GM12878 (cell line): ENCODE data around the gene EFHD2. TPM values are rescaled to one million over a fixed set of nuclear protein-coding genes. Genes with fewer than 3 reads are reported as not detected.

Experiments used
- ATAC-seq: fragments of 200-7000 bp; cut with Tn5 transposase; 3 replicates; pipeline ENCODE4 v1.9.1; 2020; ENCODE audit warnings: mild to moderate bottlenecking, moderate library complexity
- BruUV-seq: library from RNA; stranded (reverse); fragments of 400-500 nt; replicated peaks from 2 replicates; lab custom pipeline; 2021; lab: Mats Ljungman, UMichigan
- CTCF ChIA-PET: fragments of 300-600 bp; sonication (Branson Sonifier 250); formaldehyde crosslinking; extraction: SDS; loops from one replicate; lab custom pipeline; 2021; ENCODE audit warnings: inconsistent platforms; lab: Yijun Ruan, JAX
- POLR2A ChIA-PET: fragments of 350-600 bp; formaldehyde crosslinking; extraction: SDS; loops from one replicate; lab custom pipeline; 2021; ENCODE audit warnings: inconsistent platforms; lab: Charles Lee
- RAD21 ChIA-PET: fragments of 300-600 bp; sonication (Branson Sonifier 250); formaldehyde crosslinking; loops from one replicate; lab custom pipeline; 2023; ENCODE audit warnings: antibody characterized with exemption; ENCODE audit not compliant: unreplicated experiment; lab: Charles Lee
- SMC1A ChIA-PET: fragments of 300-600 bp; sonication (Branson Sonifier 250); formaldehyde crosslinking; loops from one replicate; lab custom pipeline; 2023; ENCODE audit not compliant: unreplicated experiment, uncharacterized antibody; lab: Charles Lee
- DNase-seq: peaks from one replicate; pipeline ENCODE4 v3.0.0-alpha.2; 2011; ENCODE audit warnings: low read depth, low spot score
- FAIRE-seq: peaks from 3 replicates; lab custom pipeline; 2011; peaks lifted over from hg19 to GRCh38; lab: Jason Lieb, UNC
- H2AFZ ChIP-seq: 2 replicates; pipeline ENCODE4 v1.6.0; 2011; ENCODE audit warnings: low read depth, low read length, control low read depth; ENCODE audit not compliant: control insufficient read depth
- H3K27ac ChIP-seq: 2 replicates; pipeline ENCODE4 v1.5.1; 2011; ENCODE audit warnings: control low read depth; ENCODE audit not compliant: control insufficient read depth, insufficient read depth
- H3K27me3 ChIP-seq, 2 experiments: replicated peaks in 1 of 2; 2 replicates each; pipeline versions ENCODE4 v1.6.0 to v1.6.1; 2011; ENCODE audit warnings: low read length in 1 of 2; ENCODE audit not compliant: control insufficient read depth in 2 of 2, insufficient read depth in 2 of 2
- H3K36me3 ChIP-seq, 2 experiments: 2 replicates each; pipeline ENCODE4 v1.5.1; 2011; ENCODE audit warnings: low read length in 1 of 2; ENCODE audit not compliant: control insufficient read depth in 2 of 2, insufficient read depth in 2 of 2
- H3K4me1 ChIP-seq: 2 replicates; pipeline ENCODE4 v1.6.1; 2011; ENCODE audit warnings: mild to moderate bottlenecking, low read length, moderate library complexity, mixed read lengths; ENCODE audit not compliant: control insufficient read depth, insufficient read depth
- H3K4me2 ChIP-seq: 2 replicates; pipeline ENCODE4 v1.6.0; 2011; ENCODE audit warnings: control low read depth; ENCODE audit not compliant: control insufficient read depth, insufficient read depth
- H3K4me3 ChIP-seq: fragments of 200-600 bp; sonication (generic); 2 replicates; pipeline ENCODE4 v1.5.1; 2016
- H3K79me2 ChIP-seq: 2 replicates; pipeline ENCODE4 v1.6.0; 2011; ENCODE audit warnings: low read length; ENCODE audit not compliant: control insufficient read depth, insufficient read depth
- H3K9ac ChIP-seq: 2 replicates; pipeline ENCODE4 v1.8.0; 2011; ENCODE audit warnings: low read length, control low read depth, mixed read lengths; ENCODE audit not compliant: control insufficient read depth, insufficient read depth
- H3K9me3 ChIP-seq: replicated peaks from 3 replicates; pipeline ENCODE4 v1.5.1; 2011; ENCODE audit warnings: mild to moderate bottlenecking, low read length; ENCODE audit not compliant: control insufficient read depth, insufficient read depth
- H4K20me1 ChIP-seq: 2 replicates; pipeline ENCODE4 v1.6.0; 2011; ENCODE audit not compliant: control insufficient read depth, insufficient read depth
- DPF2 ChIP-seq: fragments of 450-650 bp; IDR thresholded peaks from 2 replicates; pipeline ENCODE4 v1.6.1; 2017; ENCODE audit warnings: mild to moderate bottlenecking
- NBN ChIP-seq: fragments of 450-650 bp; IDR thresholded peaks from 2 replicates; pipeline ENCODE4 v1.6.1; 2016
- PBX3 ChIP-seq: IDR thresholded peaks from 2 replicates; pipeline ENCODE4 v1.6.1; 2011; ENCODE audit warnings: mild to moderate bottlenecking, low read depth, low read length, moderate library complexity; ENCODE audit not compliant: insufficient replicate concordance
- POU2F2 ChIP-seq: IDR thresholded peaks from 3 replicates; pipeline ENCODE4 v1.6.1; 2011; ENCODE audit warnings: low read depth, mild to moderate bottlenecking, low read length, borderline replicate concordance
- ZBTB40 ChIP-seq: fragments of 450-650 bp; IDR thresholded peaks from 2 replicates; pipeline ENCODE4 v1.6.1; 2016; ENCODE audit warnings: mild to moderate bottlenecking, moderate library complexity, borderline replicate concordance
- ZSCAN29 ChIP-seq: fragments of 450-650 bp; IDR thresholded peaks from 2 replicates; pipeline ENCODE4 v1.6.1; 2017; ENCODE audit warnings: mild to moderate bottlenecking, moderate library complexity
- WGBS: methylation state at CpG from one replicate; pipeline ENCODE4 v1.1.6; 2016; ENCODE audit warnings: low lambda C conversion rate; ENCODE audit not compliant: insufficient replicate concordance, insufficient coverage; ENCODE audit errors: missing lambda C conversion rate; 5-methylcytosine and 5-hydroxymethylcytosine counted together
- in situ Hi-C: fragments of 300-500 bp; cut with MboI; formaldehyde crosslinking; loops from 9 replicates; pipeline ENCODE4 v1.14.3; 2018; ENCODE audit warnings: mixed read lengths
- intact Hi-C: fragments of 100-400 bp; cut with micrococcal nuclease; formaldehyde crosslinking; loops from one replicate; pipeline ENCODE4 v1.14.2; 2022; ENCODE audit not compliant: unreplicated experiment
- polyA plus RNA-seq, 11 experiments: library from polyadenylated mRNA; depleted of rRNA in 4 of 11; unstranded in 6 of 11; stranded (reverse) in 5 of 11; fragments of >200 nt; fragmentation: Nextera tagmentation in 4 of 11; fragmentation: Illumina TruSeq in 1 of 11; extraction: Ambion mirVana in 4 of 11; extraction: Trizol in 1 of 11; gene quantifications; 1 replicate in 1 of 11; 2 replicates in 10 of 11; pipeline versions ENCODE4 v1.2.1 to v1.2.3, GENCODE V29; 2011 to 2016; ENCODE audit warnings: inconsistent platforms in 2 of 11, missing spikeins in 2 of 11, low read depth in 1 of 11
- total RNA-seq, 4 experiments: library from RNA; depleted of rRNA in 3 of 4; stranded (reverse); fragments of >200 nt in 3 of 4; fragmentation: Illumina TruSeq in 1 of 4; extraction: Trizol in 1 of 4; gene quantifications; 2 replicates each; pipeline versions ENCODE4 v1.2.1 to v1.2.3, GENCODE V29; 2013 to 2021

EFHD2 gene
- total and polyA plus RNA-seq, 10 of the 15 experiments (the other 5 are each of a cell fraction or from before 2014, with no cell fraction given) = 4.0 to 114 (median 66.1) TPM

- intact Hi-C loops = no loop called here
- no TSS peak for BruUV-seq
- no peaks in the 10 kb centered on the region; a peak in 1 of 4 replicates for H3K27me3 ChIP-seq
- no peaks in the 10 kb centered on the region for H3K9me3 ChIP-seq
- 42% methylated on average over 17 of the region's 17 CpGs for WGBS
- no peak for DNase-seq
- H3K4me3 ChIP-seq = no peak overlapping the region
- no peak for FAIRE-seq
- H3K9ac ChIP-seq = no peak overlapping the region
- no peaks in the 10 kb centered on the region for H3K36me3 ChIP-seq
- H3K4me2 ChIP-seq = no peak overlapping the region
- no peaks in the 10 kb centered on the region for H3K4me1 ChIP-seq
- ATAC-seq = no peak
- no peaks in the 10 kb centered on the region for H4K20me1 ChIP-seq
- H2AFZ ChIP-seq = no peak overlapping the region
- SMC1A ChIA-PET = interaction anchor here (1.4 kb wide), 1 partner anchor 12 kb away, joined by 4 read pairs; no protein-coding TSS in a partner anchor
- in situ Hi-C loops = no loop called here
- CTCF ChIA-PET = interaction anchor here (1.0 to 1.6 kb wide), 2 partner anchors 13 to 121 kb away, joined by 3 read pairs; no protein-coding TSS in a partner anchor
- POLR2A ChIA-PET = interaction anchor here (0.5 kb wide), 2 partner anchors 76 to 111 kb away, joined by 4 to 7 read pairs; no protein-coding TSS in a partner anchor
- RAD21 ChIA-PET = no interaction called here
- no peak for TF ChIP-seq DPF2
- TF ChIP-seq ZBTB40 = no peak
- no peak for TF ChIP-seq POU2F2
- TF ChIP-seq ZSCAN29 = no peak
- no peak for TF ChIP-seq NBN
- TF ChIP-seq PBX3 = no peak
- no peak overlapping the region for H3K27ac ChIP-seq
- H3K79me2 ChIP-seq = no peaks in the 10 kb centered on the region
Observed at GRCh38 chr1:15444468-15445389, 35.0 kb downstream of the EFHD2 start.
